ENCODE results near the gene POLR2A. TPM values are rescaled to one million over a fixed set of nuclear protein-coding genes. Genes with fewer than 3 reads are reported as not detected.

The POLR2A gene
- total and polyA plus RNA-seq, 2 of the 13 experiments (the other 11 are each of a cell fraction or from before 2014, with no cell fraction given) = 17.8 to 18.3 TPM

DNA sequence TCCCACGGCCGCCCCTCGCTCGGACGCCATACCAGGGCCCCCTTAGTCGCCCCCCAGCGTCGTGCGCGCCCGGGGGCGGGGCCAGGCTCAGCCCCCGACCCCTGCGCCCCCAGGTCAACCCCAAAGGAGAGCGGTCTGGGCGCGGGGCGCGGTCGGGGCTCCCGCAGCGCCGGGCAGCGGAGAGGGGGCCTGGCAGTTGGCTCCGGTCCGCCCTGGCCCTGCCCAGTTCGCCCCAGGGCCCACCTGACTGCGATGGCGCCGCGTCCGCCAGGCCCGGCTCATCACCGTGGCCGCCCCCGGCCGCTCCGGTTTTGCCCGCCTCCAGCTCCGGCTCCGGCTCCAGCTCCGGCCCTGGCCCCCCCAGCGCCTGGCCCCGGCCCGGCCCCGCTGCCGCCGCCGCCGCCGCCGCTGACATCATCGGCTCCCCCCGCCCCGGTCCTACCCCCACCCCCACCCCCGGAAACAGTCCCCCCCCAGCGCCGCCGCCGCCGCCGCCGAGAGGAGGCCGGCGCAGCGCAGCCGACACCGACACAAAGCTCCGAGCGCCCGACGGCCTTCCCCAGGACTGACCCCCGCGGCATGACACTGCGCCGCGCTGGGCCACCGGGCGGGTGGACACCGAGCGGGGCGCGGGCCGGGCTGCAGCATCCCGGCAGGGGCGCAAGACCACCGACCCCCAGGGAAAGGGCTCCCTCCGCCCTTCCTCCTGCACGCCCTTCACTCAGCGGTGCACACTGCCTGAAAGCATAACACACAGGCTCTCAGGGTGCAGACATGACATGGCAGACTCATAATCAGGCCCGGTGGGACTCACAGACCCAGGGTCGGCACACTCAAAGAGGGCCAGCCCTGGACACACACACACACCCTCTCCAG is 4.7 kb upstream of the POLR2A start, which contains the start of gene ZBTB4 (continued):
- TF ChIP-seq ZNF644 (CRISPR knock-in tag; IDR thresholded peaks at IDR 0.05; ENCODE audit: low read depth) (no peak), NFE2L1 (CRISPR knock-in tag; IDR thresholded peaks at IDR 0.05; ENCODE audit: borderline replicate concordance) (no peak), ZBTB1 (CRISPR knock-in tag; IDR thresholded peaks at IDR 0.05; ENCODE audit: borderline replicate concordance) (no peak), NFE2 (CRISPR knock-in tag; IDR thresholded peaks at IDR 0.05) (0 out of 2 replicates have a peak, but pooled peaks have one; percentile 15), SALL1 (CRISPR knock-in tag; IDR thresholded peaks at IDR 0.05) (peak; percentile 67), ZNF773 (CRISPR knock-in tag; IDR thresholded peaks at IDR 0.05; ENCODE audit: borderline replicate concordance) (no peak), ZNF143 (CRISPR knock-in tag; IDR thresholded peaks at IDR 0.05) (no peak), EED (CRISPR knock-in tag; IDR thresholded peaks at IDR 0.05) (no peak), ZNF124 (CRISPR knock-in tag; IDR thresholded peaks at IDR 0.05) (no peak), KDM1A (CRISPR knock-in tag; IDR thresholded peaks at IDR 0.05) (no peak), MTF1 (CRISPR knock-in tag; IDR thresholded peaks at IDR 0.05) (no peak), SRSF1 (optimal IDR thresholded peaks at IDR 0.05; ENCODE audit: low read depth, low read length) (peak; percentile 62), ZEB1 (IDR thresholded peaks at IDR 0.05; ENCODE audit: insufficient replicate concordance, low read depth) (no peak)
- TF ChIP-seq, protein P1, sequence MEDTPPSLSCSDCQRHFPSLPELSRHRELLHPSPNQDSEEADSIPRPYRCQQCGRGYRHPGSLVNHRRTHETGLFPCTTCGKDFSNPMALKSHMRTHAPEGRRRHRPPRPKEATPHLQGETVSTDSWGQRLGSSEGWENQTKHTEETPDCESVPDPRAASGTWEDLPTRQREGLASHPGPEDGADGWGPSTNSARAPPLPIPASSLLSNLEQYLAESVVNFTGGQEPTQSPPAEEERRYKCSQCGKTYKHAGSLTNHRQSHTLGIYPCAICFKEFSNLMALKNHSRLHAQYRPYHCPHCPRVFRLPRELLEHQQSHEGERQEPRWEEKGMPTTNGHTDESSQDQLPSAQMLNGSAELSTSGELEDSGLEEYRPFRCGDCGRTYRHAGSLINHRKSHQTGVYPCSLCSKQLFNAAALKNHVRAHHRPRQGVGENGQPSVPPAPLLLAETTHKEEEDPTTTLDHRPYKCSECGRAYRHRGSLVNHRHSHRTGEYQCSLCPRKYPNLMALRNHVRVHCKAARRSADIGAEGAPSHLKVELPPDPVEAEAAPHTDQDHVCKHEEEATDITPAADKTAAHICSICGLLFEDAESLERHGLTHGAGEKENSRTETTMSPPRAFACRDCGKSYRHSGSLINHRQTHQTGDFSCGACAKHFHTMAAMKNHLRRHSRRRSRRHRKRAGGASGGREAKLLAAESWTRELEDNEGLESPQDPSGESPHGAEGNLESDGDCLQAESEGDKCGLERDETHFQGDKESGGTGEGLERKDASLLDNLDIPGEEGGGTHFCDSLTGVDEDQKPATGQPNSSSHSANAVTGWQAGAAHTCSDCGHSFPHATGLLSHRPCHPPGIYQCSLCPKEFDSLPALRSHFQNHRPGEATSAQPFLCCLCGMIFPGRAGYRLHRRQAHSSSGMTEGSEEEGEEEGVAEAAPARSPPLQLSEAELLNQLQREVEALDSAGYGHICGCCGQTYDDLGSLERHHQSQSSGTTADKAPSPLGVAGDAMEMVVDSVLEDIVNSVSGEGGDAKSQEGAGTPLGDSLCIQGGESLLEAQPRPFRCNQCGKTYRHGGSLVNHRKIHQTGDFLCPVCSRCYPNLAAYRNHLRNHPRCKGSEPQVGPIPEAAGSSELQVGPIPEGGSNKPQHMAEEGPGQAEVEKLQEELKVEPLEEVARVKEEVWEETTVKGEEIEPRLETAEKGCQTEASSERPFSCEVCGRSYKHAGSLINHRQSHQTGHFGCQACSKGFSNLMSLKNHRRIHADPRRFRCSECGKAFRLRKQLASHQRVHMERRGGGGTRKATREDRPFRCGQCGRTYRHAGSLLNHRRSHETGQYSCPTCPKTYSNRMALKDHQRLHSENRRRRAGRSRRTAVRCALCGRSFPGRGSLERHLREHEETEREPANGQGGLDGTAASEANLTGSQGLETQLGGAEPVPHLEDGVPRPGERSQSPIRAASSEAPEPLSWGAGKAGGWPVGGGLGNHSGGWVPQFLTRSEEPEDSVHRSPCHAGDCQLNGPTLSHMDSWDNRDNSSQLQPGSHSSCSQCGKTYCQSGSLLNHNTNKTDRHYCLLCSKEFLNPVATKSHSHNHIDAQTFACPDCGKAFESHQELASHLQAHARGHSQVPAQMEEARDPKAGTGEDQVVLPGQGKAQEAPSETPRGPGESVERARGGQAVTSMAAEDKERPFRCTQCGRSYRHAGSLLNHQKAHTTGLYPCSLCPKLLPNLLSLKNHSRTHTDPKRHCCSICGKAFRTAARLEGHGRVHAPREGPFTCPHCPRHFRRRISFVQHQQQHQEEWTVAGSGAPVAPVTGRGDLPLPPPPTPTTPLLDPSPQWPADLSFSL (CRISPR knock-in tag; IDR thresholded peaks at IDR 0.05) = no peak
- TF ChIP-seq, protein P2, sequence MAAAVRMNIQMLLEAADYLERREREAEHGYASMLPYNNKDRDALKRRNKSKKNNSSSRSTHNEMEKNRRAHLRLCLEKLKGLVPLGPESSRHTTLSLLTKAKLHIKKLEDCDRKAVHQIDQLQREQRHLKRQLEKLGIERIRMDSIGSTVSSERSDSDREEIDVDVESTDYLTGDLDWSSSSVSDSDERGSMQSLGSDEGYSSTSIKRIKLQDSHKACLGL (CRISPR knock-in tag; IDR thresholded peaks at IDR 0.05) = peak; percentile 32; the same call in 1 of the 2 replicates
- TF ChIP-seq, protein P3, sequence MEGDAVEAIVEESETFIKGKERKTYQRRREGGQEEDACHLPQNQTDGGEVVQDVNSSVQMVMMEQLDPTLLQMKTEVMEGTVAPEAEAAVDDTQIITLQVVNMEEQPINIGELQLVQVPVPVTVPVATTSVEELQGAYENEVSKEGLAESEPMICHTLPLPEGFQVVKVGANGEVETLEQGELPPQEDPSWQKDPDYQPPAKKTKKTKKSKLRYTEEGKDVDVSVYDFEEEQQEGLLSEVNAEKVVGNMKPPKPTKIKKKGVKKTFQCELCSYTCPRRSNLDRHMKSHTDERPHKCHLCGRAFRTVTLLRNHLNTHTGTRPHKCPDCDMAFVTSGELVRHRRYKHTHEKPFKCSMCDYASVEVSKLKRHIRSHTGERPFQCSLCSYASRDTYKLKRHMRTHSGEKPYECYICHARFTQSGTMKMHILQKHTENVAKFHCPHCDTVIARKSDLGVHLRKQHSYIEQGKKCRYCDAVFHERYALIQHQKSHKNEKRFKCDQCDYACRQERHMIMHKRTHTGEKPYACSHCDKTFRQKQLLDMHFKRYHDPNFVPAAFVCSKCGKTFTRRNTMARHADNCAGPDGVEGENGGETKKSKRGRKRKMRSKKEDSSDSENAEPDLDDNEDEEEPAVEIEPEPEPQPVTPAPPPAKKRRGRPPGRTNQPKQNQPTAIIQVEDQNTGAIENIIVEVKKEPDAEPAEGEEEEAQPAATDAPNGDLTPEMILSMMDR (CRISPR knock-in tag; IDR thresholded peaks at IDR 0.05) = no peak
- TF ChIP-seq, protein P4, sequence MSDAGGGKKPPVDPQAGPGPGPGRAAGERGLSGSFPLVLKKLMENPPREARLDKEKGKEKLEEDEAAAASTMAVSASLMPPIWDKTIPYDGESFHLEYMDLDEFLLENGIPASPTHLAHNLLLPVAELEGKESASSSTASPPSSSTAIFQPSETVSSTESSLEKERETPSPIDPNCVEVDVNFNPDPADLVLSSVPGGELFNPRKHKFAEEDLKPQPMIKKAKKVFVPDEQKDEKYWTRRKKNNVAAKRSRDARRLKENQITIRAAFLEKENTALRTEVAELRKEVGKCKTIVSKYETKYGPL (CRISPR knock-in tag; IDR thresholded peaks at IDR 0.05) = no peak
- TF ChIP-seq, protein P5, sequence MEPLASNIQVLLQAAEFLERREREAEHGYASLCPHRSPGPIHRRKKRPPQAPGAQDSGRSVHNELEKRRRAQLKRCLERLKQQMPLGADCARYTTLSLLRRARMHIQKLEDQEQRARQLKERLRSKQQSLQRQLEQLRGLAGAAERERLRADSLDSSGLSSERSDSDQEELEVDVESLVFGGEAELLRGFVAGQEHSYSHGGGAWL (CRISPR knock-in tag; IDR thresholded peaks at IDR 0.05) = no peak

All from HepG2 (cell line).